Stimulated activated CD8-positive, alpha-beta memory T cell treated with anti-CD3 and anti-CD28 coated beads, Interleukin-15, amount 100 ng/mL, for 4 hours (primary cell): Measurements from ENCODE around the gene ZNF768.
"Not testable (repeated sequence)": the region's sequence is repeated elsewhere in the genome, so short reads cannot be mapped to it uniquely, and the experiment has no call there.

Source experiments
- DNase-seq, 2 donors: peaks; one replicate each; pipeline ENCODE4 v3.0.0-alpha.2; 2020; ENCODE audit warnings: low read depth in 2 of 2

Gene ZNF768

GRCh38 chr16:30510376-30510938 lies 15.9 kb downstream of the ZNF768 start:
- no peak for DNase-seq

DNA sequence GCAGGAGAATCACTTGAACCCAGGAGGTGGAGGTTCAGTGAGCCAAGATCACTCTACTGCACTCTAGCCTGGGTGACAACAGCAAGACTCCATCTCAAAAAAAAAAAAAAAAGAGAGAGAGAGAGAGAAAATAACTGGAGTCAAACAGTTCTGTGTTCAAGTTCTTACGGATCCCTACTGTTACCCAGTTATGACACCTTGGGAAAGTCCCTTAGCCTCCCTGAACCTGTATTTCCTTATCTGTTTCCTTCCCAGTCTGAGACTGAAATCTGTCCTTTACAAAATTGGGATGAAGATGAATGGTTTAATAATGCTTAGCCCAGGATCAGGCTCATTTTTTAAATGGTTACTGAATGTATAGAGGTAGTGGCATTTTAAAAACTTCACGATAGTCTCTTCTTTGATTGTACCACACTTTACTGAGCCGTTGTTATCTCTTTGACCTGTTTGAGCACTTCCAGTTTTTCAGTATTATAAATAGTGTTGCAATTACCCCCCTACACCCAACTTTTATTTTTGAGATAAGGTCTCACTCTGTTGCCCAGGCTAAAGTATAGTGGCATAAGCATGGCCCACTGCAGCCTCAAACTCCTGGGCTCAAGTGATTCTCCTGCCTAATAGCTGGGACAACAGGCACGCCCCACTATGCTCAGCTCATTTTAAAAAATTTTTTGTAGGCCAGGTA lies 17.1 kb downstream of the ZNF768 start:
- DNase-seq, result no peak

- no peak for DNase-seq
Measured at GRCh38 chr16:30503403-30504296, 22.7 kb downstream of the ZNF768 start.

DNA sequence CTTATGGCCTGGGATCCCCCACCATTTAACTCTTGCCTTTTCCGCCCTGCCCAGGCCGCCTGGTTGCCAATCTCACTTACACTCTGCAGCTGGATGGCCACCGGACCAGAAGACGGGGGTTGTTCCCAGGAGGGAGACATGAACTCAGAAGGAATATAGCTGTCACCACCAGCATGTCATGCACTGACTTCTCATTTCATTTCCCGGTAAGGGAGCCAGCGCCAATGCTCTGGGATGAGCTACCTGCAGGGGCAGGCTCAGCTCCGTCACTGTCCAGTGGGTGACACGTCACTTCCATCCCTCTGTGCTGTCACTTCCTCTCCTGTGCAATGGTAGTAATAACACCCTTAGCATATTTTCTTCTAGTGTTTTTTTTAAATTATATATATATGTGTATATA lies 27.1 kb downstream of the ZNF768 start:
- DNase-seq, result no peak

- DNase-seq, result no peak
Measured at GRCh38 chr16:30494709-30495108, 31.7 kb downstream of the ZNF768 start.

DNA sequence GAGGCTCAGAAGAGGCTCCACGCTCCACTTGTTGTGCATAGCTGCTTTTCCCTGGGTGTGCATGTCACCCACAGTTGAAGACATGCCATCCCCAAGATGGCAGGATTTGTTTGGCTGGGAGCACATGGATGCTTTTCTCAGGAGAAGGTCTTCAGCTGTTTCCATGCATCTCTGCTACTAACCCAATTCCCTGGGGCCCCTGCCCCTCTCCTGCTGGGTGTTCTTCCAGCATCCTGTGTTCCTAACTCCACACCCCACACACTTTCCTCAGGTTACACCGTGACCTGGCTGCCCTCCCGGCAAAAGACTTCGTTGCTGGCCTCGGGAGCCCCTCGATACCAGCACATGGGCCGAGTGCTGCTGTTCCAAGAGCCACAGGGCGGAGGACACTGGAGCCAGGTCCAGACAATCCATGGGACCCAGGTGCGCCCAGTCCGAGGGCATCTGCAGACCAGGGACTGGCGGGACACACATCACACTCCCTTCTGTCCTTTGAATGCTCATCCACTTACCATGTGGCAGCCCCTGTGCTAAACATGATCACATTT lies 32.4 kb downstream of the ZNF768 start:
- no peak for DNase-seq

DNA sequence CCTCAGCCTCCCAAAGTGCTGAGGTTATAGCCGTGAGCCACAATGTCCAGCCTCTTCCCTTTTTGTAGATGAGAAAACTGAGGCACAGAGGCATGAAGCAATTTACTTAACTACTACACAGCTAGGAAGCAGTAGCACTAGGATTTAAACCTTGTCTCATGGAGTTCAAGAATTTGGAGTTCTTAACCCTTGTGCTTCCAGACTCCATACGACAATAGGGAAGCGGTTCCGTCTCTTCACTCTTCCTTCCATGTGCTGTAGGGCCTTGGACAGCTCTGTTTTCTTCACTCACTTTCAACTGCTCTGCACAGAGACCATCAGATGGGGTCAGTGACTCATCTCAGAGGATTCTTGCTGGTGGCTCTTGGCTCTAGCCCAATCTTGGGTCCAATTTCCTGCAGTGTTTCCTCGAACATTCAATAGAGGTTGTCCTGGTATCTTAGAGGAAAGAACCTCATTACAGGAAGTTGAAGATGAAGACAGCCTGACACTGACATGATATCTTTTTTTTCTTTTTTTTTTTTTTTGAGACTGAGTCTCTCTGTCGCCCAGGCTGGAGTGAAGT lies 34.5 kb downstream of the ZNF768 start:
- DNase-seq, result peak in 1 of 2 donors; percentile 16

DNA sequence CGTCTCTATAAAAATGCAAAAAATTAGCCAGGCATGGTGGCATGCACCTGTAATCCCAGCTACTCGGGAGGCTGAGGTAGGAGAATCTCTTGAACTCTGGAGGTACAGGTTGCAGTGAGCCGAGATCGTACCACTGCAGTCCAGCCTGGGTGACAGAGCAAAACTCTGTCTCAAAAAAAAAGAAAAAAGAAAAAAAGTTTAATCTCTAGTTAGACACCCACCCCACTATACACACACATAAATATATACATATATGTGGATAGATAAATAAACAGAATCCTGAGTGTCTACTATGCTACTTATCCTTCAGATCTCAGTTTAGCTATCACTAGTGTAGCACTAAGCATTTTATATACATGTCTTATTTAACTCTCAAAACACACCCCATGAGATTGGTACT lies 35.1 kb downstream of the ZNF768 start:
- DNase-seq, result no peak

DNA sequence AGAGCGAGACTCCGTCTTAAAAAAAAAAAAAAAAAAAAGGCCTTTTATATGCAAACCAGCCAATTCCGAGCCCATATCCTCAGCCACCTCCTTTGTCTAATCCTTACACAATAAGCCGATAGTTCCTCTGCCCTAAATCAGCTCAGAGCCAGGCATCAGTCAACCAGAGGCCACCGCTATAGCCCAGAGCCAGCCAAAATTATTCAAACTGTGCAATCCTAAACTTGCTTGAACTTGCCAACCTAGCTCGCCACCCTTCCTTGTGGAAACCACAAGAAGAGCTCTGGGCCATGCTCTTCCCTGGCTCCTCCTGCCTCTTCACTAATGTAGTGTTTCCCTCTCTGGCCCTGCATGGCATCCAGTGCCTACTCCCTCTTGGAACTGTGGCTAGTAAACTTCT lies 36.2 kb downstream of the ZNF768 start:
- no peak for DNase-seq

GRCh38 chr16:30488764-30489605 lies 37.4 kb downstream of the ZNF768 start:
- no peak for DNase-seq

- no peak for DNase-seq
Measured at GRCh38 chr16:30485818-30486436, 40.4 kb downstream of the ZNF768 start.

DNA sequence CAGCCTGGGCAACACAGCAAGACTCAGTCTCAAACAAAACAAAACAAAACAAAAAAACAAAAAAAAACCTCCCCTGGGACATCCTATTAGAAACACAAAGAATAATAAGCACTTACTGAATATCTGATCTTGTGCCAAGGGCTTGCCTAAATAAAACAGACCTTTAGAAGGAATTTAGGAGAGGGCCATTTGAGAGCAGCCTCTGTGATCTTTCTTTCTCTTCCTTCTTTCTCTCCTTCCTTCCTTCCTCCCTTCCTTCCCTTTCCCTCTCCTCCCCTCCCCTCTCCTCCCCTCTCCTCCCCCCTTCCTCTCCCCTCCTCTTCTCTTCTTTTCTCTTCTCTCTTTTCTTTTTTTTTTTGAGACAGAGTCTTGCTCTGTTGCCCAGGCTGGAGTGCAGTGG lies 41.5 kb downstream of the ZNF768 start:
- no peak for DNase-seq

DNA sequence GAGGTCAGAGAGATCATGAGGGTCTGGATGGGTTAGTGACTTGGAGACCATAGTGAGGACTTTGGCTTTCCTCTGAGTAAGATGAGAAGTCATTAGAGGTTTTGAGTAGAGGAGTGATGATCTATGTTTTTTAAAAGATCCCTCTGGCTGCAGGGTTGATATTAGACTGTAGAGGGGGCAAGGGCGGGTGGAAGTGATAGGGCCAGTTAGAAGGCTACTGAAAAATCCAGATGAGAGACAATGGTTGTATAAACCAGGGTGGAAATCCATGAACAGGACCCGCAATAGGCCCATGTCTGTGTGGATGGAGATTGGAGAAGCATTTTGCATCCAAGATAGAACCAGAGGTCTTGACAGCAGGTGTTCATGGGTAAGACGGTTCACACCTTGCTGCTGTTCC lies 44.0 kb downstream of the ZNF768 start:
- no peak for DNase-seq

DNA sequence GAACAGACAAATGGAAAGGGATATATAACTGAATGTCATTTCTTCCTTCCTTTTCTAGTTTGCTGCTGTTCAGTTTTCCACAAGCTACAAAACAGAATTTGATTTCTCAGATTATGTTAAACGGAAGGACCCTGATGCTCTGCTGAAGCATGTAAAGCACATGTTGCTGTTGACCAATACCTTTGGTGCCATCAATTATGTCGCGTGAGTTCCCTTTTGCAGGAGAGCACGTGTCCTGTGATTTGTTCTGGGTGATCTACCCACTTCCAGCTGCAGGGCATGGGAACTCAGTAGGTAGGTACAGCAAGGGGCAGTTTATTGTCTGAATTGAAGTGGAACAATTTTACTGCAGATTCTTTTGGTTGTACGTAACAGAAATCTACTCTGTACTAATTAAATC lies 45.0 kb downstream of the ZNF768 start:
- DNase-seq, result no peak

DNA sequence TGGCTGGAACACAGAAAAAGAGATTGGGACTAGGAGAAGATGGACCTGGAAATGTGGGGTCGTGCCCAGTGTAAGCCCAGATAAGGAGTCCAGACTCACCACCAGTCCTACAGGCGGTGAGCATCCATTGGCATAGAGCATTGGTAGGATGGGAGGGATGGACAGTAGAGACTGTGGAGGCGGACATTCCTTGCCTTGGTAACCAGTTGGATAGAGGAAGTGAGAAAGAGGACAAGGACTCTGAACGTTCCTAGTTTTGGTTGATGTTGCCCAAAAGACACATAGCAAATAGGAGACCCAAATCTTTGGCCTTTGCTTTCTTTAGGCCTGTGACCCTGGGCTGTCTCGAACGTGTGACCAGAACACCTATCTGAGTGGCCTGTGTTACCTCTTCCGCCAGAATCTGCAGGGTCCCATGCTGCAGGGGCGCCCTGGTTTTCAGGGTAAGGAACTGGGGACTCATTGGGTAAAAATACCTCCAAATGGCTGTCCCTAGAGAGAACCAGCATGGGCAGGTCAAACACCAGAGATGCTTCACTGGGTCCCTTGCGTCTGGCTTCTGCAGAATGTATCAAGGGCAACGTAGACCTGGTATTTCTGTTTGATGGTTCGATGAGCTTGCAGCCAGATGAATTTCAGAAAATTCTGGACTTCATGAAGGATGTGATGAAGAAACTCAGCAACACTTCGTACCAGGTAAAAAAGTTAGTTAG lies 47.4 kb downstream of the ZNF768 start:
- no peak for DNase-seq

GRCh38 chr16:30477773-30478172 lies 48.6 kb downstream of the ZNF768 start:
- not testable (repeated sequence) for DNase-seq

DNA sequence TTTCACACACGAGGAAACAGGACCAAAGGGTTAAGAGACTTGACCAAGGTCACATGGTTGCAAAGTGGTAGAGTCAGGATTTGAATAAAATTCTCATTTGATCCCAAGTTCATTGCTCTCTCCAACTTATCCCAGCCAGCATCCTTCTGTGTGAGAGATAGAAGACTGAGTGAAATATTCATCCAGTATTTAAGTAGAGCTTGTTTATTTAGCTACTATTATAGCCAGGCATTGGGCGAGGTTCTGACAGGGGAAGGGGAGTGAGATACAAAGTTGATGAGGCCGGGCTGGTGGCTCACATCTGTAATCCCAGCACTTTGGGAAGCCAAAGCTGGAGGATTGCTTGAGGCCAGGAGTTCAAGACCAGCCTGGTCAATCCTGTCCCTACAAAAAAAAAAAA lies 49.4 kb downstream of the ZNF768 start:
- DNase-seq, result no peak

DNA sequence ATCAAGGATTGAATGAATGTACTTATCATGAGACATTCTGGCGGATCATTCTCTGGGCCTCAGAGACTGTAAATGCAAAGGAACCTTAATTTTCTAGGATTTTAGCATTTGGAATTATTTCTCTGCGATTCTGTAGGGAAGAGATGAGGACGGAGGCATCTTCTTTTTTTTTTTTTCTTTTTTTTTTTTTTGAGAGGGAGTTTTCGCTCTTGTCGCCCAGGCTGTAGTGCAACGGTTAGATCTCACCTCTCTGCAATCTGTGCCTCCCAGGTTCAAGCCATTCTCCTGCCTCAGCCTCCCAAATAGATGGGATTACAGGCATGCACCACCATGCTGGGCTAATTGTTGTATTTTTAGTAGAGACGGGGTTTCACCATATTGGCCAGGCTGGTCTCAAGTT lies 51.7 kb downstream of the ZNF768 start:
- no peak for DNase-seq

DNA sequence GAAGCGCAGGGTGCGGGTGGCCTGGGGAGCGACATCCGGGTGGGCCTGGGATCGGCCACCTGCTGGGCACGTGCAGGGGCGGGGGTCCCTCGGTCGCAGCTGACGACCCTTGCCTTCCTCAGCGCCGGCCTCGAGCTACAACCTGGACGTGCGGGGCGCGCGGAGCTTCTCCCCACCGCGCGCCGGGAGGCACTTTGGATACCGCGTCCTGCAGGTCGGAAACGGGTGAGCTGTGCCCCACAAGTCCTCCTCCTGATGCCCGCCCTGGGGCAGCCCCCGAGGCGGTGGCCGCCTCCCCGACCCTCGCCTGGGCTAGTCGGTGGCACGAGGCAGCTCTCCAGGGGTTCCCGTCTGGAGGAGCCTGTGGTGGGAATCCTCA lies 52.3 kb downstream of the ZNF768 start:
- no peak for DNase-seq
